NB4 (cell line): ENCODE data around the gene SLC37A1.

ENCODE experiments used
- CTCF ChIP-seq: IDR thresholded peaks from one replicate; pipeline ENCODE4 v1.5.1; 2012; ENCODE audit warnings: low read depth, low read length
- MYC ChIP-seq: IDR thresholded peaks from 2 replicates; pipeline ENCODE4 v1.6.1; 2011; ENCODE audit warnings: low read depth, low read length
- POLR2A ChIP-seq: IDR thresholded peaks from 2 replicates; pipeline ENCODE4 v1.6.1; 2011; ENCODE audit warnings: mild to moderate bottlenecking; ENCODE audit not compliant: insufficient read length; ENCODE audit errors: extremely low read depth

- TF ChIP-seq CTCF (no peak), POLR2A (no peak), MYC (no peak)
Measured at GRCh38 chr21:42545745-42546144, 32.1 kb downstream of the SLC37A1 start.
